ENCODE measurements around the gene RNASEH1.

DNA sequence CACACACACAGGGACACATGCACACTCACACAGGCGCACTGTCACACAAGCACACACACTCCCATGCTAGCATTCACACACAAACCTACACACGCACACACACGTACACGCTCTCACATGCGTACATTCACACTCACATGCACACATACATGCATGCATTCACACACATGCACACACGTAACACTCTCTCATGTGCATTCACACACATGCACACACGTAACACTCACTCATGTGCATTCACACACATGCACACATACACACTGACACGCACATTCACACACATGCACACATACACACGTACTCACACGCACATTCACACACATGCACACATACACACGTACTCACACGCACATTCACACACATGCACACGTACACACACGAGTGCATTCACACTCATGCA is 55.1 kb downstream of the RNASEH1 start:
- TF ChIP-seq TAF1 (IDR thresholded peaks at IDR 0.05; ENCODE audit: low read depth, low read length) (no peak), POLR2AphosphoS5 (IDR thresholded peaks at IDR 0.05; ENCODE audit: low read depth, low read length) (no peak), POLR2A (IDR thresholded peaks at IDR 0.05; ENCODE audit: low read depth, low read length) (no peak), SPI1 (IDR thresholded peaks at IDR 0.05; ENCODE audit: low read depth, low read length) (no peak), POU2F2 (IDR thresholded peaks at IDR 0.05; ENCODE audit: low read depth, low read length) (no peak)

All from GM12891 (cell line).